ENCODE data around the gene LRR1.

DNA sequence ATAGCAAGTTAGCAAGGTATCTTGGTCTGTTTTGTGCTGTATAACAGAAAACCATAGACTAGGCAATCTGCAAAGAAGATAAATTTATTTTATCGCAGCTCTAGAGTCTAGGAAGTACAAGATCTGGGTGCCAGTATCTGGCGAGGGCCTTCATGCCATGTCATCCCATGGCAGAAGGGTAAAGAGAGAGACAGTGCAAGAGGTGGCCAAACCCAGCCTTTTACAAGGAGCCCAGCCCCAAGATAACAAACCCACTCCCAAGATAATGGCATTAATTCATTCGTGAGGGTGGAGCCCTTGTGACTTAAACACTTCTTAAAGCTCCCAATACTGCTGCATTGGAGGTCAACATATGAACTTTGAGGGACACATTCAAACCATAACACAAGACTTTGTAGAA is 29.5 kb upstream of the LRR1 start:
- no peak for TF ChIP-seq EZH2 (IDR thresholded peaks at IDR 0.05; ENCODE audit: borderline replicate concordance)
- TF ChIP-seq, protein P1, sequence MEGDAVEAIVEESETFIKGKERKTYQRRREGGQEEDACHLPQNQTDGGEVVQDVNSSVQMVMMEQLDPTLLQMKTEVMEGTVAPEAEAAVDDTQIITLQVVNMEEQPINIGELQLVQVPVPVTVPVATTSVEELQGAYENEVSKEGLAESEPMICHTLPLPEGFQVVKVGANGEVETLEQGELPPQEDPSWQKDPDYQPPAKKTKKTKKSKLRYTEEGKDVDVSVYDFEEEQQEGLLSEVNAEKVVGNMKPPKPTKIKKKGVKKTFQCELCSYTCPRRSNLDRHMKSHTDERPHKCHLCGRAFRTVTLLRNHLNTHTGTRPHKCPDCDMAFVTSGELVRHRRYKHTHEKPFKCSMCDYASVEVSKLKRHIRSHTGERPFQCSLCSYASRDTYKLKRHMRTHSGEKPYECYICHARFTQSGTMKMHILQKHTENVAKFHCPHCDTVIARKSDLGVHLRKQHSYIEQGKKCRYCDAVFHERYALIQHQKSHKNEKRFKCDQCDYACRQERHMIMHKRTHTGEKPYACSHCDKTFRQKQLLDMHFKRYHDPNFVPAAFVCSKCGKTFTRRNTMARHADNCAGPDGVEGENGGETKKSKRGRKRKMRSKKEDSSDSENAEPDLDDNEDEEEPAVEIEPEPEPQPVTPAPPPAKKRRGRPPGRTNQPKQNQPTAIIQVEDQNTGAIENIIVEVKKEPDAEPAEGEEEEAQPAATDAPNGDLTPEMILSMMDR (IDR thresholded peaks at IDR 0.05; ENCODE audit: poor library complexity) = no peak
